ENCODE data around the gene TUBG1.

DNA sequence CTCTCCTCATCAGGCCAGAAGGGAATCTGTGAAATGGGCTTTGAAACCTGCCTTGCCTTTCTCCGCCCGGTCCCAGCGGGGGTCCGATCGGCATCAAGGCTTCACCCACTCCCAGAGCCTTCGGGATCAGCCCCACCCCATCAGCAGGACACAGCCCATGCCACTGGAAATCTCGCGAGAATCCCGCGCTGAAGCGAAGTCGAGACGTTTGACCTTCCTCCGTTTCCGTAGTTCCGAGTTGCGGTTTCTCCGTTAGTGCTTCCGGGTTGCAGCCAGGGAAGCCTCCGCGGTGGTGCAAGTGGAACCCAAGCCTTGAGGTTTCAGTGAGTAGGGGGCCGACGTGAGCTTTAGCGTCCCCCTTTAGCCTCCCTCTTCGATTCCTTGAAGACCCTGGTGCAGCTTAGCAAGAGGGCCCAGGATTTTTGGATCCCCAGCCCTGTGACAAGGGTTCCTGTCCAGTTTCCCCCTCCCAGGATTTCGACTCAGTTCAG lies 47.5 kb upstream of the TUBG1 start, which contains the start of gene COASY:
- TF ChIP-seq POLR2AphosphoS5 (IDR thresholded peaks at IDR 0.05) (peak; percentile 92 to 98 (median 94)), CTCF (IDR thresholded peaks at IDR 0.05) (no peak), EP300 (IDR thresholded peaks at IDR 0.05) (no peak), POLR2A (IDR thresholded peaks at IDR 0.05) (peak in 1 of 4 donors; percentile 43)
